Bronchial epithelial cell (primary cell): Measurements from ENCODE around the gene FAM237B. TPM values are rescaled to one million over a fixed set of nuclear protein-coding genes. Genes with fewer than 3 reads are reported as not detected.
A peak's percentile ranks its signal among the peaks of the same experiment; 100 is the strongest.

Source experiments
- DNase-seq: peaks from one replicate; pipeline ENCODE4 v3.0.0-alpha.2; 2010; ENCODE audit warnings: low read depth
- FAIRE-seq: peaks from 2 replicates; lab custom pipeline; 2011; peaks lifted over from hg19 to GRCh38; lab: Jason Lieb, UNC
- H3K27me3 ChIP-seq: 2 replicates; pipeline ENCODE4 v1.5.1; 2011; ENCODE audit warnings: low read length; ENCODE audit not compliant: control insufficient read depth, insufficient read depth
- H3K36me3 ChIP-seq: 2 replicates; pipeline ENCODE4 v1.5.1; 2011; ENCODE audit warnings: low read length; ENCODE audit not compliant: control insufficient read depth, insufficient read depth
- H3K4me3 ChIP-seq: 2 replicates; pipeline ENCODE4 v1.5.1; 2011; ENCODE audit warnings: mild to moderate bottlenecking, low read depth, low read length, control low read depth
- CTCF ChIP-seq: IDR thresholded peaks from 2 replicates; pipeline ENCODE4 v1.5.1; 2011; ENCODE audit warnings: mild to moderate bottlenecking, moderate library complexity, low read length, control low read depth, inconsistent platforms; ENCODE audit not compliant: insufficient read depth, severe bottlenecking
- total RNA-seq: library from RNA; depleted of rRNA; stranded (reverse); fragments of >200 nt; gene quantifications from 2 replicates; pipeline ENCODE4 v1.2.1, GENCODE V29; 2014

FAM237B gene
- total RNA-seq, 1 donor from 2014 or later: not detected

- FAIRE-seq: no peak
- Histone ChIP-seq H3K27me3 (peaks cover 21% of the 10 kb centered on the region), H3K36me3 (no peaks in the 10 kb centered on the region), H3K4me3 (no peak overlapping the region)
- no peak for DNase-seq
- TF ChIP-seq CTCF: no peak
Observed at GRCh38 chr7:90322837-90323236, 1.7 kb upstream of the FAM237B start.

- no peak for DNase-seq
- no peak for FAIRE-seq
- Histone ChIP-seq H3K36me3 (no peaks in the 10 kb centered on the region), H3K4me3 (no peak overlapping the region), H3K27me3 (peaks cover 23% of the 10 kb centered on the region)
- TF ChIP-seq CTCF: no peak
Observed at GRCh38 chr7:90320418-90320800, 695 bp downstream of the FAM237B start.

GRCh38 chr7:90320014-90320413 is 1.1 kb downstream of the FAM237B start:
- no peak for DNase-seq
- Histone ChIP-seq H3K36me3 (no peaks in the 10 kb centered on the region), H3K4me3 (no peak overlapping the region), H3K27me3 (peaks cover 23% of the 10 kb centered on the region)
- no peak for FAIRE-seq
- TF ChIP-seq CTCF: no peak

- Histone ChIP-seq H3K4me3 (no peak overlapping the region), H3K36me3 (no peaks in the 10 kb centered on the region), H3K27me3 (peaks cover 3% of the 10 kb centered on the region)
- FAIRE-seq: no peak
- no peak for TF ChIP-seq CTCF
- no peak for DNase-seq
Observed at GRCh38 chr7:90313907-90314306, 7.2 kb downstream of the FAM237B start.

GRCh38 chr7:90312745-90313144 is 8.4 kb downstream of the FAM237B start:
- FAIRE-seq: no peak
- Histone ChIP-seq H3K27me3 (peaks cover under 1% of the 10 kb centered on the region), H3K4me3 (no peak overlapping the region), H3K36me3 (no peaks in the 10 kb centered on the region)
- TF ChIP-seq CTCF: peak; percentile 27
- DNase-seq: peak; percentile 37

- FAIRE-seq (no peak), DNase-seq (no peak)
- TF ChIP-seq CTCF: no peak
- H3K4me3 ChIP-seq: no peak overlapping the region
- no peaks in the 10 kb centered on the region for H3K36me3 ChIP-seq
- no peaks in the 10 kb centered on the region for H3K27me3 ChIP-seq
Observed at GRCh38 chr7:90311175-90311574, 9.9 kb downstream of the FAM237B start.
